ENCODE measurements around the gene NFE2L2.
A peak's percentile ranks its signal among the peaks of the same experiment; 100 is the strongest.
"Not testable (repeated sequence)": the region's sequence is repeated elsewhere in the genome, so short reads cannot be mapped to it uniquely, and the experiment has no call there.

The NFE2L2 gene

GRCh38 chr2:177281400-177282180 lies 17.1 kb upstream of the NFE2L2 start:
- FAIRE-seq (no peak), DNase-seq (ENCODE audit: low spot score) (no peak)

GRCh38 chr2:177279847-177280246 lies 15.3 kb upstream of the NFE2L2 start:
- DNase-seq (ENCODE audit: low spot score) (no peak), FAIRE-seq (no peak)

- FAIRE-seq (no peak), DNase-seq (ENCODE audit: low spot score) (no peak)
Observed at GRCh38 chr2:177275743-177276055, 11.2 kb upstream of the NFE2L2 start.

- no peak for DNase-seq (ENCODE audit: low spot score)
Observed at GRCh38 chr2:177275040-177275742, 10.7 kb upstream of the NFE2L2 start.

DNA sequence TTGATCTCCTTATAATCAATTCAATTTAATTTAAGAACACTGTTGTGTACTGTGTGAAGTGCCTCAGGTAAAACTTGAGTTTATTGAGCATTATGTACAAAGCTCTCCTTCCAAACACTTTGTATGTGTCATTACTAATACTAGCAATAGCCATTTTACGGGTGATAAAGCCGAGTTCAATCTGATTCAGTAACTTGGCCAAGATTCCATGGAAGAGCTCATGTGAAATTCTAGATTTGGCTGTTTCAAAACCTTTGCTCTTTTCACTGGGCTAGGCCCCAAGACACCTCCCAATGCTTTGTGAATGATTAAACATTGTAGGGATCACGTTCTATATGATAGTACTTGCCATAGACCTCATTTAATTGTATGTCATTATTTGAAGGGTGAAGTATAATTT lies 8.9 kb upstream of the NFE2L2 start:
- FAIRE-seq (no peak), DNase-seq (ENCODE audit: low spot score) (no peak)

More at GRCh38 chr2:177275040-177275742, 10.7 kb upstream of the NFE2L2 start:
- FAIRE-seq = no peak

DNA sequence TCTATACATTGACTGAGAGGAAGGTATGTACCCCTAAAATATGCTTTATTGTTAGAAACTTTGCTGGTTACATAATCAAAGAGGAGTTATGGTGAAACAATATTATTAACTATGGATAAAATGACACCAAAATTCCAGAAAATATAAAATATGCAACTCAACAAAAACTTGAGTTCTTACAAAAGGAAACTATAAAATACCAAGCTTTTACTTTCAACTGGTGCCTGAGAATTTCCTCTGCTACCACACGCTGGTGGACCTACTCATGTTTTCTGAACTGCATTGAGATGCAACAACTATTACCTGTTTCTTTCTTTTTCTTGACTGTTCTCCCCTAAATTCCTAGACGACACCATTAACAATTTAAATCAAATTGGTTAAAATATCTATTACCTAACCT lies 8.2 kb upstream of the NFE2L2 start:
- DNase-seq (ENCODE audit: low spot score) (no peak), FAIRE-seq (no peak)

- FAIRE-seq (no peak), DNase-seq (ENCODE audit: low spot score) (no peak)
Observed at GRCh38 chr2:177271981-177272666, 7.6 kb upstream of the NFE2L2 start.

DNA sequence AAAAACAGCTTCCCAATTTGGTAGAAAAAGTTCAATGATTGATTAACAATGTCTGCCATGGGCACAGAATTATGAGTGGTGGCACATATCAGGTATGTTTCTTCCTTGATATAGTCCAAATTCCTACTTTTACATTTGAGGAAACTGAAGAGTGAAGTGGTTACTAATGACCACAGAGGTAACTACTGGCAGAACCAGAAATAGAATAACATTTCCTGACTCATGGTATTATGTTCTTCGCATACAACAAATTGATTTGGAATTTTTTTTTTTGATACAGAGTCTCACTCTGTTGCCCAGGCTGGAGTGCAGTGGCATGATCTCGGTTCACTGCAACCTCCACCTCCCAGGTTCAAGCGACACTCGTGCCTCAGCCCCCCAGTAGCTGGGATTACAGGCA lies 6.0 kb upstream of the NFE2L2 start:
- FAIRE-seq = no peak
- no peak for DNase-seq (ENCODE audit: low spot score)

DNA sequence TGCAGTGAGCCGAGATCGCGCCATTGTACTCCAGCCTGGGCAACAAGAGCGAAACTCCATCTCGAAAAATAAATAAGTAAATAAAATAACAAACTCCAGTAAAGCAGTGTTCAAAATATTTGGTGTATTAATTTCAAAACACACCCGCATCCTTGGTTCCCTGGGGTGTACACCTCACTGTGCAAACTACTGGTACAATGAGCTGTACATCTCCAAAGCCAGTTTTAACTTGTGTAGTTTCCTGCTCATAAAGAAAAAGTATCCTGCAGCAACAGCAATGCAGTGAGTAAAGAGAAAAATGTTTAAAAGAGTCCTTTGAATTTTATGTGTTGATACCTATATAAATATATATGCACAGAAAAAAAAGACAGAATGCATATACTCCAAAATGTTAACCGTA lies 4.4 kb upstream of the NFE2L2 start:
- no peak for DNase-seq (ENCODE audit: low spot score)
- FAIRE-seq = no peak

DNA sequence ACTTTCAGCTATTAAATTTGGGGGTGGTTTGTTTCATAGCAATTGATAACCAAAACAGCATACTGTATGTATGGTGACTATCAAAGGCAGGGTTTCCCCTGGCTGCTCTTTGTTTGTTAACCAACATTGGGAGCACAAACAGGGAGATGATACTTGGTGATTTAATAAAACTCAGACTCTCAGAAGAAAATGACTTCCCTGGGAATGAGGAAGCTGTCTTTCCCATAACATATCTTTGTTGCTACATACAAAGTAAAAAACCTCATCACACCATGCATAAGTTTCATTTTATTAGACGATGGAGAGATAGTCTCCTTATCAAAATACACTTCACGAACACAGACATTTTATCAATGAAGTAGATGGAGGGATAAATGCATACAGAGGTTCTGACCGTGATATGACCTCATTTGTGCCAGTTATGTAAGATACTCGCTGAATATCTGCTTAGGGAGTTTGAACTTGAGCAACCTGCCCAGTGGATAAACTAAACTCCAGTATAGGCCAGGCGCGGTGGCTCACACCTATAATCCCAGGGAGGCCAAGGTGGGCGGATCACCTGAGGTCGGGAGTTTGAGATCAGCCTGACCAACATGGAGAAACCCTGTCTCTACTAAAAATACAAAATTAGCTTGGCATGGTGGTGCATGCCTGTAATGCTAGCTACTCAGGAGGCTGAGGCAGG lies 3.8 kb upstream of the NFE2L2 start:
- FAIRE-seq (no peak), DNase-seq (ENCODE audit: low spot score) (no peak)

DNA sequence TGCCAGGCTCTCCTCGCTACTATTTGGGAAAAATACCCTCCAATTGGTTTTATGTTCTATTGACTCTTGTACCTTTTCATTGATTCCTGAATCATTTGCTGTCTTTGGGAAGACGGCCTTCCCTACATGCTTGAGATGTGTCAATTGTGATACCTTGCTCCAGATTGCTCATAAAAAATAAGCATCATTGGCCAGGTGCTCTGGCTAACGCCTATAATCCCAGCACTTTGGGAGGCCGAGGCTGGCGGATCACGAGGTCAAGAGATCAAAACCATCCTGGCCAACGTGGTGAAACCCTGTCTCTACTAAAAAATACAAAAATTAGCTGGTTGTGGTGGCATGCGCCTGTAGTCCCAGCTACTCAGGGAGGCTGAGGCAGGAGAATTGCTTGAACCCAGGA lies 2.4 kb upstream of the NFE2L2 start:
- DNase-seq (ENCODE audit: low spot score); FAIRE-seq: not testable (repeated sequence)

DNA sequence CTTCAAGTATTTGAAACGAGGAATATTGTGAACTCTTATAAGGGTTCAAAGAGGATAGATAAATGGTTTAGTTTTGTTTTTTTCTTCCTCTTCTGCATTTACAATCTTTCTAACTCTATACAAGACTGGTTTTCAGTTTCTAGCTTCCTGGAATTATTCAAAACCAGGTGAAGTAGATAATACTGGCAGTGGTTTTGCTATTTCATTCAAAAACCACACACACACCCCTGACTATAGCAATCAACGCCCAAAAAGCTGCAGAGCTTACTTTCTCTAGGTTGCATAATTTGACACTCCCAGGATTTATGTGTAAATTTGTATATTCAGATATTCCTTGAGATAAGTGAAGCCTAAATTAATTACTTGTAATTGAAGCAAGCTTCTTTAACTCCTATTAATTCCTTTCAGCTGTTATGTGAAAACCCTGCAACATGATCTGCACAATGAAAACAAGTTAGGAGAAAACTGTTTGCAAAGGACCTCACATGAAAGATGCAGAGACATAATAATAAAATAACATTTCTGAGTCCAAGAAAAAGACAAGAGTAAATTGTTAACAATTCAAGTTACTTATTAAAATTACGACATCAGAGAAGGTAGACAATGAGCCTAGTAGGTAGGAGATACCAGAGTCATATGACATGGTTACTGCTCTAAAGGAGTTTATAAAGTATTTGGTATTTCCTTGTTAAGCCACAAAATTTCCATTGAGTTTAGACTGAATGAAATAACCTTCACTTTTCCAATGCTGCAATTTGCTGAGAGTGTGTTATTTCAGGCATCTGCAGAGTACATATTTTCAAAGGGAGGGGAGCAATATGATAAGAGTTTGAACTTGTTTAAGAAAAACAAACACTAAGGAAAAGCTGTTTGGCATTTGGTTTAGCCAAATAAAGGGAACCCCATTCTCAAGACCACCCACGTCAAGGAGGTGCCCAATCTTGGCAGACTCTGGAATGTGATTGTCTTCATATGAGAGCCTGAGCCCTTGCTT lies 1.6 kb upstream of the NFE2L2 start:
- FAIRE-seq (no peak), DNase-seq (ENCODE audit: low spot score) (no peak)

DNA sequence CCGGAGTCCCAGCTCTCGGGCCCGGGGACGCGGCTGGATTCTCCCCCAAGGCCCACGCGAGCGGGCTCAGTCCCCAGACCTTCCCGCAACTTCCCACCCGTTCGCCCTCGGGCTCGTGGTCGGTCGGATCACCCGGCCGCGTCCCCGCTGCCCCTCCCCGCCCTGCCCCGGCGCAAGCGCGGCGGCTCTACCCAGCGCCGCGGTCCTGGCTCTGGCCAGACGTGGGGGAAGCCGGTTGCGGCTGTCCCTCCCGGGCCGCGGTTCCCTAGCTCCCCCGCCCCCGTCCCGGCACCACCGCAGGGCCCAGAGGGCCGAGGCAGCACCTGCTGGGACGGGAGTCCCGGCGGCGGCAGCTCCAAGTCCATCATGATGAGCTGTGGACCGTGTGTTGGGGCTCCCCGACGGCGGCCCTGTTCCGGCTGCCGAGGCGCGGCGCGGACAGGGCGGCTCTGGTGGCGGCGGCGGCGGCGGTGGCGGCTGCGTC lies 276 bp downstream of the NFE2L2 start:
- no peak for DNase-seq (ENCODE audit: low spot score)
- no peak for FAIRE-seq

- DNase-seq (ENCODE audit: low spot score) = peak; percentile 87
- no peak for FAIRE-seq
Observed at GRCh38 chr2:177263451-177264208, 897 bp downstream of the NFE2L2 start.

- DNase-seq (ENCODE audit: low spot score) (no peak), FAIRE-seq (no peak)
Observed at GRCh38 chr2:177262958-177263450, 1.5 kb downstream of the NFE2L2 start.

GRCh38 chr2:177262092-177262491 lies 2.4 kb downstream of the NFE2L2 start:
- DNase-seq (ENCODE audit: low spot score) (no peak), FAIRE-seq (no peak)

DNA sequence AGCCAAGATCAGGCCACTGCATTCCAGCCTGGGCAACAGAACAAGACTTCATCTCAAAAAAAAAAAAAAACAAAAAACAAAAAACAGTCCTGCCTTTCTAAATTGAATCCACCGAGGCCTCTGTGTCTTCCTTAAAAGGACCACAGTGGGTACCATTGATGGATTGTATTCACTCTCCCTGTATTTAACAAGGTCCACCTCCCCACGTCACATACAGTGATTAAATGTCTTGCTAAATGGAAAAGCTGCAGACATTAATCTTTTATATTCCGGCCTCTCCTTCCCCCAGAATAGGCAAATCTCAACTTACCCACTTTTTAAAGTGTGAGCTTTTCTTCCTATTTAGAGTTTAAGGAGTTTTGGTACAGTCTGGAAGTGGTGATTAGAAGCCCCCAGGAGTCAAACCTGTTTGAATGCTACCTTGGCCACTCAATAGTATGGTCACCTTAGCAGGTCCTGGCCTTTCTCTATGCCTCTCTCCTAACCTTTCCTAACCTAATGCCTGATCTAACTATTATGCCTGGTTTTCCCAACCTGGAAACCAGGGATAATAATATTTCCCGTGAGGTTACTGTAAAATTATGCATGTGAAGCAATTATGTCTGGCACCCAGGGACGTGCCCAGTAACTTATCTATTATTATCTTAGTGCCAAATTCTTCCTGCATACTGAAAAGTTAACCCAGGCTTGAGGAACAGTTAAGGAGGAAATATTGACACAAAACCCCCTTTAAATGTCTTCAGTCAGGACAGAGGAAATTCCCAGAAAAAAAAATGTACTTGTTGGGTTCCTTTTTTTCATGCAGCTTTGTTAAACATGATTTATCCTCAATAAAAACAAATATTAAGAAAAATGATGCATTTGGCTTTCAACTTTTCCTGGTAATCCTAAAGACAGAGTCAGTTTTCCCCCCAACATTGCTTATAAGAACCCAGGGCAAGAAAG lies 3.1 kb downstream of the NFE2L2 start:
- FAIRE-seq (no peak), DNase-seq (ENCODE audit: low spot score) (no peak)

DNA sequence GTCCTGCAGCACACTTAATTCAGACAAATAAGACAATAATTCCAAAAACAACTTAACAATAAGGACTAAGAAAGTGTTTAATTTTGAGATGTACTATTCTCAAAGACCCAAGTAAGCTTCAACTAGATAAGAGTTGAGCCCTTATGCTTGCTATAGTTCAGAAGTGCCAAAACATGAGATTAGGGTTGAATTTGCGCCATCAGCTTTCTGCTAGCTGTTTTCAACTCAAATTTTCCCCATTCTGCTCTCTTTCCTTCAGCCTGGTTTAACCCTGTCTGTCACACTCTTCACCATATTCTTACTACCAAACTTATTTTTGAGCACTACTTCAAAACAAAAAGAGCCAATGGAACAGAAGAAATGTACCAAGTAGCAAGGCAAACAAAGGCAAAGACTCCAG lies 4.1 kb downstream of the NFE2L2 start:
- DNase-seq (ENCODE audit: low spot score) = no peak

More for the DNA sequence above, 4.1 kb downstream of the NFE2L2 start:
- no peak for FAIRE-seq
